GM23338 (cell line): ENCODE measurements around the gene RDH5. TPM values are rescaled to one million over a fixed set of nuclear protein-coding genes. Genes with fewer than 3 reads are reported as not detected.

Experiments used
- ATAC-seq: fragments of 200-7000 bp; cut with Tn5 transposase; 3 replicates; pipeline ENCODE4 v1.9.1; 2020
- DNase-seq: peaks from one replicate; pipeline ENCODE4 v3.0.0-alpha.2; 2015; ENCODE audit warnings: low spot score
- H2AFZ ChIP-seq: fragments of 200-600 bp; sonication (generic); 2 replicates; pipeline ENCODE4 v1.8.0; 2016; ENCODE audit warnings: antibody characterized with exemption, mild to moderate bottlenecking, moderate library complexity
- H3F3A ChIP-seq: fragments of 200-600 bp; sonication (generic); replicated peaks from 2 replicates; pipeline ENCODE4 v1.8.0; 2017; ENCODE audit warnings: antibody characterized with exemption, mixed run types, low read depth
- H3K27ac ChIP-seq: fragments of 200-600 bp; sonication (generic); 2 replicates; pipeline ENCODE4 v1.6.1; 2016; ENCODE audit warnings: low read depth
- H3K27me3 ChIP-seq: fragments of 200-600 bp; sonication (generic); 2 replicates; pipeline ENCODE4 v1.8.0; 2016; ENCODE audit warnings: mild to moderate bottlenecking, mixed run types, moderate library complexity; ENCODE audit not compliant: insufficient read depth
- H3K36me3 ChIP-seq: fragments of 200-600 bp; sonication (generic); 2 replicates; pipeline ENCODE4 v1.8.0; 2016; ENCODE audit warnings: mild to moderate bottlenecking; ENCODE audit not compliant: insufficient read depth
- H3K4me1 ChIP-seq: fragments of 200-600 bp; sonication (generic); 2 replicates; pipeline ENCODE4 v1.8.0; 2016; ENCODE audit warnings: mild to moderate bottlenecking, moderate library complexity; ENCODE audit not compliant: insufficient read depth
- H3K4me2 ChIP-seq: fragments of 200-600 bp; sonication (generic); 2 replicates; pipeline ENCODE4 v1.7.1; 2017; ENCODE audit warnings: mixed run types
- H3K4me3 ChIP-seq: fragments of 200-600 bp; sonication (generic); 2 replicates; pipeline ENCODE4 v1.6.1; 2016; ENCODE audit warnings: mixed run types
- H3K79me2 ChIP-seq: fragments of 200-600 bp; sonication (generic); replicated peaks from 2 replicates; pipeline ENCODE4 v1.8.0; 2017; ENCODE audit warnings: mild to moderate bottlenecking; ENCODE audit not compliant: insufficient read depth
- H3K9me2 ChIP-seq: fragments of 200-600 bp; sonication (generic); 2 replicates; pipeline ENCODE4 v1.8.0; 2017; ENCODE audit not compliant: insufficient read depth
- H4K20me1 ChIP-seq: fragments of 200-600 bp; sonication (generic); replicated peaks from 2 replicates; pipeline ENCODE4 v1.8.0; 2017; ENCODE audit warnings: mild to moderate bottlenecking; ENCODE audit not compliant: insufficient read depth
- H3K27ac Mint-ChIP-seq: 2 replicates; pipeline ENCODE4 v1.8.0; 2020; ENCODE audit warnings: inconsistent platforms, mild to moderate bottlenecking, moderate library complexity, mixed read lengths
- H3K27me3 Mint-ChIP-seq: 3 replicates; pipeline ENCODE4 v1.8.0; 2022; ENCODE audit warnings: low read depth, mild to moderate bottlenecking, moderate library complexity, mixed read lengths, inconsistent platforms; ENCODE audit not compliant: insufficient read depth, poor library complexity
- H3K36me3 Mint-ChIP-seq: 3 replicates; pipeline ENCODE4 v1.8.0; 2021; ENCODE audit warnings: low read depth, mild to moderate bottlenecking, inconsistent platforms, moderate library complexity, mixed read lengths
- H3K4me1 Mint-ChIP-seq: 3 replicates; pipeline ENCODE4 v1.8.0; 2020; ENCODE audit warnings: mild to moderate bottlenecking, inconsistent platforms, mixed read lengths
- H3K4me3 Mint-ChIP-seq: 3 replicates; pipeline ENCODE4 v1.8.0; 2021; ENCODE audit warnings: moderate library complexity, mild to moderate bottlenecking, inconsistent platforms, mixed read lengths
- H3K9me3 Mint-ChIP-seq: 3 replicates; pipeline ENCODE4 v1.8.0; 2020; ENCODE audit warnings: moderate library complexity, mild to moderate bottlenecking, inconsistent platforms, mixed read lengths
- CREB1 ChIP-seq: fragments of 250-450 bp; sonication (Bioruptor Pico); IDR thresholded peaks from 2 replicates; pipeline ENCODE4 v1.5.0; 2020; ENCODE audit warnings: low read depth, mild to moderate bottlenecking, moderate library complexity
- EZH2 ChIP-seq: fragments of 200-600 bp; sonication (generic); IDR thresholded peaks from one replicate; pipeline ENCODE4 v1.8.0; 2017; ENCODE audit warnings: antibody characterized with exemption, mild to moderate bottlenecking, low read depth; ENCODE audit not compliant: unreplicated experiment
- EZH2phosphoT487 ChIP-seq: fragments of 200-600 bp; sonication (generic); IDR thresholded peaks from one replicate; pipeline ENCODE4 v1.8.1; 2018; ENCODE audit warnings: antibody characterized with exemption; ENCODE audit not compliant: unreplicated experiment
- JUNB ChIP-seq: IDR thresholded peaks from one replicate; pipeline ENCODE4 v1.6.1; 2016; ENCODE audit warnings: antibody characterized with exemption; ENCODE audit not compliant: unreplicated experiment
- NANOG ChIP-seq: IDR thresholded peaks from 2 replicates; pipeline ENCODE4 v1.6.1; 2016; ENCODE audit warnings: antibody characterized with exemption, borderline replicate concordance
- POLR2AphosphoS5 ChIP-seq: IDR thresholded peaks from 2 replicates; pipeline ENCODE4 v1.6.1; 2016; ENCODE audit warnings: antibody characterized with exemption, low read depth
- STAT1 ChIP-seq: IDR thresholded peaks from one replicate; pipeline ENCODE4 v1.6.1; 2016; ENCODE audit warnings: antibody characterized with exemption; ENCODE audit not compliant: unreplicated experiment
- ZNF114 ChIP-seq: fragments of 250-450 bp; sonication (Bioruptor Pico); IDR thresholded peaks from 2 replicates; pipeline ENCODE4 v1.5.0; 2020; ENCODE audit warnings: mild to moderate bottlenecking, moderate library complexity
- ZNF331 ChIP-seq: fragments of 250-450 bp; sonication (Bioruptor Pico); IDR thresholded peaks from 2 replicates; pipeline ENCODE4 v1.5.0; 2020; ENCODE audit warnings: low read depth, mild to moderate bottlenecking, moderate library complexity
- polyA plus RNA-seq: library from polyadenylated mRNA; unstranded; fragments of >200 nt; fragmentation: Nextera tagmentation; extraction: Ambion mirVana; gene quantifications from 2 replicates; pipeline ENCODE4 v1.2.1, GENCODE V29; 2016
- total RNA-seq: library from RNA; depleted of rRNA; stranded (reverse); fragments of >200 nt; shearing (Covaris generic); gene quantifications from 2 replicates; pipeline ENCODE4 v1.2.3, GENCODE V29; 2014
- TF ChIP-seq, protein P1 (sequence below): IDR thresholded peaks from one replicate; pipeline ENCODE4 v1.6.1; 2018; ENCODE audit warnings: antibody characterized with exemption; ENCODE audit not compliant: unreplicated experiment
- TF ChIP-seq, protein P2 (sequence below): IDR thresholded peaks from 2 replicates; pipeline ENCODE4 v1.6.1; 2016; ENCODE audit warnings: antibody characterized with exemption
- TF ChIP-seq, protein P3 (sequence below), 2 experiments: fragments of 200-600 bp in 1 of 2; sonication (generic) in 1 of 2; conservative IDR thresholded peaks; 2 replicates each; pipeline versions ENCODE4 v1.5.1 to v1.6.1; 2016 to 2017; ENCODE audit warnings: antibody characterized with exemption in 2 of 2, low read depth in 2 of 2, mild to moderate bottlenecking in 2 of 2, moderate library complexity in 1 of 2
- TF ChIP-seq, protein P4 (sequence below): fragments of 250-450 bp; sonication (Bioruptor Pico); IDR thresholded peaks from 2 replicates; pipeline ENCODE4 v1.5.0; 2020; ENCODE audit warnings: mild to moderate bottlenecking, moderate library complexity

The RDH5 gene
- total and polyA plus RNA-seq, 2 experiments from 2014 or later, result 3.9 to 7.5 TPM

- Mint-ChIP-seq H3K27me3 (peaks cover 14% of the 10 kb centered on the region), H3K9me3 (no peaks in the 10 kb centered on the region), H3K4me1 (peaks cover 34% of the 10 kb centered on the region), H3K4me3 (peak overlapping the region; percentile 86), H3K36me3 (peaks cover 41% of the 10 kb centered on the region), H3K27ac (peak overlapping the region; percentile 70; the same call in 1 of the 2 replicates)
- peaks cover 22% of the 10 kb centered on the region for H3K4me1 ChIP-seq
- no peak overlapping the region for H3K27ac ChIP-seq
- TF ChIP-seq JUNB (no peak), EZH2phosphoT487 (no peak), NANOG (no peak), POLR2AphosphoS5 (no peak), ZNF331 (CRISPR knock-in tag) (no peak), EZH2 (no peak), CREB1 (CRISPR knock-in tag) (no peak), ZNF114 (CRISPR knock-in tag) (no peak), STAT1 (no peak)
- TF ChIP-seq, protein P1, sequence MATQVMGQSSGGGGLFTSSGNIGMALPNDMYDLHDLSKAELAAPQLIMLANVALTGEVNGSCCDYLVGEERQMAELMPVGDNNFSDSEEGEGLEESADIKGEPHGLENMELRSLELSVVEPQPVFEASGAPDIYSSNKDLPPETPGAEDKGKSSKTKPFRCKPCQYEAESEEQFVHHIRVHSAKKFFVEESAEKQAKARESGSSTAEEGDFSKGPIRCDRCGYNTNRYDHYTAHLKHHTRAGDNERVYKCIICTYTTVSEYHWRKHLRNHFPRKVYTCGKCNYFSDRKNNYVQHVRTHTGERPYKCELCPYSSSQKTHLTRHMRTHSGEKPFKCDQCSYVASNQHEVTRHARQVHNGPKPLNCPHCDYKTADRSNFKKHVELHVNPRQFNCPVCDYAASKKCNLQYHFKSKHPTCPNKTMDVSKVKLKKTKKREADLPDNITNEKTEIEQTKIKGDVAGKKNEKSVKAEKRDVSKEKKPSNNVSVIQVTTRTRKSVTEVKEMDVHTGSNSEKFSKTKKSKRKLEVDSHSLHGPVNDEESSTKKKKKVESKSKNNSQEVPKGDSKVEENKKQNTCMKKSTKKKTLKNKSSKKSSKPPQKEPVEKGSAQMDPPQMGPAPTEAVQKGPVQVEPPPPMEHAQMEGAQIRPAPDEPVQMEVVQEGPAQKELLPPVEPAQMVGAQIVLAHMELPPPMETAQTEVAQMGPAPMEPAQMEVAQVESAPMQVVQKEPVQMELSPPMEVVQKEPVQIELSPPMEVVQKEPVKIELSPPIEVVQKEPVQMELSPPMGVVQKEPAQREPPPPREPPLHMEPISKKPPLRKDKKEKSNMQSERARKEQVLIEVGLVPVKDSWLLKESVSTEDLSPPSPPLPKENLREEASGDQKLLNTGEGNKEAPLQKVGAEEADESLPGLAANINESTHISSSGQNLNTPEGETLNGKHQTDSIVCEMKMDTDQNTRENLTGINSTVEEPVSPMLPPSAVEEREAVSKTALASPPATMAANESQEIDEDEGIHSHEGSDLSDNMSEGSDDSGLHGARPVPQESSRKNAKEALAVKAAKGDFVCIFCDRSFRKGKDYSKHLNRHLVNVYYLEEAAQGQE, result no peak
- TF ChIP-seq, protein P2, sequence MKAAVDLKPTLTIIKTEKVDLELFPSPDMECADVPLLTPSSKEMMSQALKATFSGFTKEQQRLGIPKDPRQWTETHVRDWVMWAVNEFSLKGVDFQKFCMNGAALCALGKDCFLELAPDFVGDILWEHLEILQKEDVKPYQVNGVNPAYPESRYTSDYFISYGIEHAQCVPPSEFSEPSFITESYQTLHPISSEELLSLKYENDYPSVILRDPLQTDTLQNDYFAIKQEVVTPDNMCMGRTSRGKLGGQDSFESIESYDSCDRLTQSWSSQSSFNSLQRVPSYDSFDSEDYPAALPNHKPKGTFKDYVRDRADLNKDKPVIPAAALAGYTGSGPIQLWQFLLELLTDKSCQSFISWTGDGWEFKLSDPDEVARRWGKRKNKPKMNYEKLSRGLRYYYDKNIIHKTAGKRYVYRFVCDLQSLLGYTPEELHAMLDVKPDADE, result no peak
- TF ChIP-seq, protein P3, sequence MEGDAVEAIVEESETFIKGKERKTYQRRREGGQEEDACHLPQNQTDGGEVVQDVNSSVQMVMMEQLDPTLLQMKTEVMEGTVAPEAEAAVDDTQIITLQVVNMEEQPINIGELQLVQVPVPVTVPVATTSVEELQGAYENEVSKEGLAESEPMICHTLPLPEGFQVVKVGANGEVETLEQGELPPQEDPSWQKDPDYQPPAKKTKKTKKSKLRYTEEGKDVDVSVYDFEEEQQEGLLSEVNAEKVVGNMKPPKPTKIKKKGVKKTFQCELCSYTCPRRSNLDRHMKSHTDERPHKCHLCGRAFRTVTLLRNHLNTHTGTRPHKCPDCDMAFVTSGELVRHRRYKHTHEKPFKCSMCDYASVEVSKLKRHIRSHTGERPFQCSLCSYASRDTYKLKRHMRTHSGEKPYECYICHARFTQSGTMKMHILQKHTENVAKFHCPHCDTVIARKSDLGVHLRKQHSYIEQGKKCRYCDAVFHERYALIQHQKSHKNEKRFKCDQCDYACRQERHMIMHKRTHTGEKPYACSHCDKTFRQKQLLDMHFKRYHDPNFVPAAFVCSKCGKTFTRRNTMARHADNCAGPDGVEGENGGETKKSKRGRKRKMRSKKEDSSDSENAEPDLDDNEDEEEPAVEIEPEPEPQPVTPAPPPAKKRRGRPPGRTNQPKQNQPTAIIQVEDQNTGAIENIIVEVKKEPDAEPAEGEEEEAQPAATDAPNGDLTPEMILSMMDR (conservative IDR thresholded peaks at IDR 0.05; ENCODE audit: low read depth in 2 of 2), result no peak
- TF ChIP-seq, protein P4, sequence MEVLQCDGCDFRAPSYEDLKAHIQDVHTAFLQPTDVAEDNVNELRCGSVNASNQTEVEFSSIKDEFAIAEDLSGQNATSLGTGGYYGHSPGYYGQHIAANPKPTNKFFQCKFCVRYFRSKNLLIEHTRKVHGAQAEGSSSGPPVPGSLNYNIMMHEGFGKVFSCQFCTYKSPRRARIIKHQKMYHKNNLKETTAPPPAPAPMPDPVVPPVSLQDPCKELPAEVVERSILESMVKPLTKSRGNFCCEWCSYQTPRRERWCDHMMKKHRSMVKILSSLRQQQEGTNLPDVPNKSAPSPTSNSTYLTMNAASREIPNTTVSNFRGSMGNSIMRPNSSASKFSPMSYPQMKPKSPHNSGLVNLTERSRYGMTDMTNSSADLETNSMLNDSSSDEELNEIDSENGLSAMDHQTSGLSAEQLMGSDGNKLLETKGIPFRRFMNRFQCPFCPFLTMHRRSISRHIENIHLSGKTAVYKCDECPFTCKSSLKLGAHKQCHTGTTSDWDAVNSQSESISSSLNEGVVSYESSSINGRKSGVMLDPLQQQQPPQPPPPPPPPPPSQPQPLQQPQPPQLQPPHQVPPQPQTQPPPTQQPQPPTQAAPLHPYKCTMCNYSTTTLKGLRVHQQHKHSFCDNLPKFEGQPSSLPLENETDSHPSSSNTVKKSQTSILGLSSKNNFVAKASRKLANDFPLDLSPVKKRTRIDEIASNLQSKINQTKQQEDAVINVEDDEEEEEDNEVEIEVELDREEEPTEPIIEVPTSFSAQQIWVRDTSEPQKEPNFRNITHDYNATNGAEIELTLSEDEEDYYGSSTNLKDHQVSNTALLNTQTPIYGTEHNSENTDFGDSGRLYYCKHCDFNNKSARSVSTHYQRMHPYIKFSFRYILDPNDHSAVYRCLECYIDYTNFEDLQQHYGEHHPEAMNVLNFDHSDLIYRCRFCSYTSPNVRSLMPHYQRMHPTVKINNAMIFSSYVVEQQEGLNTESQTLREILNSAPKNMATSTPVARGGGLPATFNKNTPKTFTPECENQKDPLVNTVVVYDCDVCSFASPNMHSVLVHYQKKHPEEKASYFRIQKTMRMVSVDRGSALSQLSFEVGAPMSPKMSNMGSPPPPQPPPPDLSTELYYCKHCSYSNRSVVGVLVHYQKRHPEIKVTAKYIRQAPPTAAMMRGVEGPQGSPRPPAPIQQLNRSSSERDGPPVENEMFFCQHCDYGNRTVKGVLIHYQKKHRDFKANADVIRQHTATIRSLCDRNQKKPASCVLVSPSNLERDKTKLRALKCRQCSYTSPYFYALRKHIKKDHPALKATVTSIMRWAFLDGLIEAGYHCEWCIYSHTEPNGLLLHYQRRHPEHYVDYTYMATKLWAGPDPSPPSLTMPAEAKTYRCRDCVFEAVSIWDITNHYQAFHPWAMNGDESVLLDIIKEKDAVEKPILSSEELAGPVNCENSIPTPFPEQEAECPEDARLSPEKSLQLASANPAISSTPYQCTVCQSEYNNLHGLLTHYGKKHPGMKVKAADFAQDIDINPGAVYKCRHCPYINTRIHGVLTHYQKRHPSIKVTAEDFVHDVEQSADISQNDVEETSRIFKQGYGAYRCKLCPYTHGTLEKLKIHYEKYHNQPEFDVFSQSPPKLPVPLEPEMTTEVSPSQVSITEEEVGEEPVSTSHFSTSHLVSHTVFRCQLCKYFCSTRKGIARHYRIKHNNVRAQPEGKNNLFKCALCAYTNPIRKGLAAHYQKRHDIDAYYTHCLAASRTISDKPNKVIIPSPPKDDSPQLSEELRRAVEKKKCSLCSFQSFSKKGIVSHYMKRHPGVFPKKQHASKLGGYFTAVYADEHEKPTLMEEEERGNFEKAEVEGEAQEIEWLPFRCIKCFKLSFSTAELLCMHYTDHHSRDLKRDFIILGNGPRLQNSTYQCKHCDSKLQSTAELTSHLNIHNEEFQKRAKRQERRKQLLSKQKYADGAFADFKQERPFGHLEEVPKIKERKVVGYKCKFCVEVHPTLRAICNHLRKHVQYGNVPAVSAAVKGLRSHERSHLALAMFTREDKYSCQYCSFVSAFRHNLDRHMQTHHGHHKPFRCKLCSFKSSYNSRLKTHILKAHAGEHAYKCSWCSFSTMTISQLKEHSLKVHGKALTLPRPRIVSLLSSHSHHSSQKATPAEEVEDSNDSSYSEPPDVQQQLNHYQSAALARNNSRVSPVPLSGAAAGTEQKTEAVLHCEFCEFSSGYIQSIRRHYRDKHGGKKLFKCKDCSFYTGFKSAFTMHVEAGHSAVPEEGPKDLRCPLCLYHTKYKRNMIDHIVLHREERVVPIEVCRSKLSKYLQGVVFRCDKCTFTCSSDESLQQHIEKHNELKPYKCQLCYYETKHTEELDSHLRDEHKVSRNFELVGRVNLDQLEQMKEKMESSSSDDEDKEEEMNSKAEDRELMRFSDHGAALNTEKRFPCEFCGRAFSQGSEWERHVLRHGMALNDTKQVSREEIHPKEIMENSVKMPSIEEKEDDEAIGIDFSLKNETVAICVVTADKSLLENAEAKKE (CRISPR knock-in tag), result no peak
- no peaks in the 10 kb centered on the region for H3K27me3 ChIP-seq
- peaks cover 16% of the 10 kb centered on the region; the same call in 1 of the 2 replicates for H3F3A ChIP-seq
- peak overlapping the region; percentile 97 for H3K4me3 ChIP-seq
- peak overlapping the region; percentile 98 for H3K4me2 ChIP-seq
- H3K79me2 ChIP-seq, result peaks cover 14% of the 10 kb centered on the region
- 0 out of 2 replicates have a peak, but pooled peaks cover 6% of the 10 kb centered on the region for H4K20me1 ChIP-seq
- ATAC-seq, result no peak
- peaks cover 8% of the 10 kb centered on the region; the same call in 1 of the 2 replicates for H3K36me3 ChIP-seq
- DNase-seq, result no peak
- no peak overlapping the region for H2AFZ ChIP-seq
- no peaks in the 10 kb centered on the region for H3K9me2 ChIP-seq
Measured at GRCh38 chr12:55726971-55727370, 6.8 kb downstream of the RDH5 start.
